Activated CD4-positive, alpha-beta T cell treated with anti-CD3 and anti-CD28 coated beads for 24 hours (primary cell): Measurements from ENCODE around the gene PTPRZ1.

Experiments
- DNase-seq, 2 donors: peaks; one replicate each; pipeline ENCODE4 v3.0.0-alpha.2; 2020; ENCODE audit warnings: low read depth in 2 of 2

Gene PTPRZ1

GRCh38 chr7:121891731-121892130 is 18.8 kb downstream of the PTPRZ1 start:
- no peak for DNase-seq

GRCh38 chr7:121901026-121901425 is 28.1 kb downstream of the PTPRZ1 start:
- DNase-seq = no peak

GRCh38 chr7:121904120-121904519 is 31.2 kb downstream of the PTPRZ1 start:
- no peak for DNase-seq

GRCh38 chr7:121908042-121908441 is 35.1 kb downstream of the PTPRZ1 start:
- no peak for DNase-seq

GRCh38 chr7:121909716-121910345 is 36.9 kb downstream of the PTPRZ1 start:
- DNase-seq = no peak

GRCh38 chr7:121913947-121914675 is 41.1 kb downstream of the PTPRZ1 start:
- no peak for DNase-seq

- no peak for DNase-seq
Observed at GRCh38 chr7:121914676-121915279, 41.8 kb downstream of the PTPRZ1 start.

- DNase-seq = no peak
Observed at GRCh38 chr7:121916211-121916610, 43.2 kb downstream of the PTPRZ1 start.

GRCh38 chr7:121919986-121920385 is 47.0 kb downstream of the PTPRZ1 start:
- no peak for DNase-seq

GRCh38 chr7:121924269-121925186 is 51.6 kb downstream of the PTPRZ1 start:
- no peak for DNase-seq

- no peak for DNase-seq
Observed at GRCh38 chr7:121931149-121931902, 58.4 kb downstream of the PTPRZ1 start.

- DNase-seq = no peak
Observed at GRCh38 chr7:121932768-121933167, 59.8 kb downstream of the PTPRZ1 start.

- no peak for DNase-seq
Observed at GRCh38 chr7:121936951-121937623, 64.1 kb downstream of the PTPRZ1 start.

- no peak for DNase-seq
Observed at GRCh38 chr7:121938429-121938996, 65.6 kb downstream of the PTPRZ1 start.

GRCh38 chr7:121940918-121941317 is 68.0 kb downstream of the PTPRZ1 start:
- DNase-seq = no peak

- no peak for DNase-seq
Observed at GRCh38 chr7:121941830-121942229, 68.9 kb downstream of the PTPRZ1 start.

GRCh38 chr7:121945066-121945465 is 72.1 kb downstream of the PTPRZ1 start:
- no peak for DNase-seq

GRCh38 chr7:121945480-121946236 is 72.7 kb downstream of the PTPRZ1 start:
- DNase-seq = no peak

- DNase-seq = no peak
Observed at GRCh38 chr7:121953164-121953563, 80.2 kb downstream of the PTPRZ1 start.

GRCh38 chr7:121953601-121954000 is 80.6 kb downstream of the PTPRZ1 start:
- no peak for DNase-seq
